Measurements from ENCODE around the gene PCP4.

PCP4 gene

GRCh38 chr21:39923476-39923875 lies 56.2 kb downstream of the PCP4 start:
- no peak for TF ChIP-seq CTCF (conservative IDR thresholded peaks at IDR 0.05)
- no peak overlapping the region for H3K27ac ChIP-seq

GRCh38 chr21:39924577-39925308 lies 57.5 kb downstream of the PCP4 start:
- no peak overlapping the region for H3K27ac ChIP-seq
- no peak for TF ChIP-seq CTCF (conservative IDR thresholded peaks at IDR 0.05)

- H3K27ac ChIP-seq = no peak overlapping the region
- no peak for TF ChIP-seq CTCF (conservative IDR thresholded peaks at IDR 0.05)
Observed at GRCh38 chr21:39927304-39927886, 60.2 kb downstream of the PCP4 start.

GRCh38 chr21:39932335-39932734 lies 65.1 kb downstream of the PCP4 start:
- H3K27ac ChIP-seq = no peak overlapping the region
- no peak for TF ChIP-seq CTCF (conservative IDR thresholded peaks at IDR 0.05)

GRCh38 chr21:39934895-39935294 lies 67.7 kb downstream of the PCP4 start:
- no peak for TF ChIP-seq CTCF (conservative IDR thresholded peaks at IDR 0.05)
- H3K27ac ChIP-seq = no peak overlapping the region

GRCh38 chr21:39935716-39936115 lies 68.5 kb downstream of the PCP4 start:
- H3K27ac ChIP-seq = no peak overlapping the region; the same call in 1 of the 2 replicates

More at GRCh38 chr21:39935716-39936115, 68.5 kb downstream of the PCP4 start:
- no peak for TF ChIP-seq CTCF (conservative IDR thresholded peaks at IDR 0.05)
